Measurements from ENCODE around the gene NDUFA8. TPM values are rescaled to one million over a fixed set of nuclear protein-coding genes. Genes with fewer than 3 reads are reported as not detected.

NDUFA8 gene
- total RNA-seq, 2 experiments from 2014 or later, result 48.3 to 52.5 TPM

DNA sequence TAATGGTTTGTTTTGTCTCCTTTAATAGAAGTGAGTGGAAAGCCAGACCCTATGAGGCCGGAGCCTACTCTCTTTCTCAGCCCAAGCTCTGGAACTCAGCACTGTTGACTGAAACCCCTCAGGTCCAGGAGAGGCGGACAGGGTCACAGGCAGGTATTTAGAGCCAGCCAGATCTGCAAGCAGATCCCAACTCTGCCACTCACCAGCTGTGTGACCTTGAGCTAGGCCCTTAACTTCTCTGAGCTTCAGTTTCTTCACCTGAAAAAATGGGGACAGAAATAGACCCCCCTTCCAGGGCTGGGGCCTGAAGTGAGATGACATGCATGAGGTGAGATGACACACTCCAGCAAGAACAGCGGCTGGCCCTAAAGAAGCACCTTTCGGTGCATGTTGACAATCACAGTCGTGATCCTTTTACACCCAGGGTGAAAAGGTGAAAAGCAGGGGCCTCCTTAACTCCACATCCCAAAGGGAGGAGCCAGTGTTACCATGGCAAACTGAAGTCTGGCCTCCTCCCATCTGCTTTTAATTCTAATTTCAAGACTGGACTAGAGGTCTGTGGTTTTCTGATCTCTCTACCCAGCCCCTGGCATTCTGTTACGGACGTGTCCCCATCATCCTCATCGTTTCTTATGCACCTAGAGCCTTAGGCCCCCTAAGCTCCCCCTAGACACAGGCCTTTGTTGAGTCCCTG, 27.3 kb upstream of the NDUFA8 start:
- H3K36me3 Mint-ChIP-seq (ENCODE audit: low read depth), result no peaks in the 10 kb centered on the region
- no peak overlapping the region for H3K27ac Mint-ChIP-seq
- H3K4me1 Mint-ChIP-seq (ENCODE audit: low read depth), result no peaks in the 10 kb centered on the region
- ChIA-PET CTCF (interaction anchor here (0.7 kb wide), 1 partner anchor 88 kb away, joined by 3 read pairs; no protein-coding TSS in a partner anchor), POLR2A (no interaction called here)
- H3K4me3 Mint-ChIP-seq, result no peak overlapping the region
- no peak for ATAC-seq
- intact Hi-C loops (cut with micrococcal nuclease), result no loop called here
- H3K27me3 Mint-ChIP-seq, result peaks cover 4% of the 10 kb centered on the region
- no peak for DNase-seq
- H3K9me3 Mint-ChIP-seq, result no peaks in the 10 kb centered on the region
- TF ChIP-seq CTCF (IDR thresholded peaks at IDR 0.05), result no peak

- H3K36me3 Mint-ChIP-seq (ENCODE audit: low read depth), result no peaks in the 10 kb centered on the region
- ChIA-PET CTCF (interaction anchor here (0.7 kb wide), 1 partner anchor 87 kb away, joined by 3 read pairs; no protein-coding TSS in a partner anchor), POLR2A (no interaction called here)
- no peak for TF ChIP-seq CTCF (IDR thresholded peaks at IDR 0.05)
- peaks cover 4% of the 10 kb centered on the region for H3K27me3 Mint-ChIP-seq
- H3K4me3 Mint-ChIP-seq, result no peak overlapping the region
- no peaks in the 10 kb centered on the region for H3K9me3 Mint-ChIP-seq
- DNase-seq (no peak), ATAC-seq (no peak)
- no peaks in the 10 kb centered on the region for H3K4me1 Mint-ChIP-seq (ENCODE audit: low read depth)
- intact Hi-C loops (cut with micrococcal nuclease), result no loop called here
- H3K27ac Mint-ChIP-seq, result no peak overlapping the region
Measured at GRCh38 chr9:122186301-122186700, 26.7 kb upstream of the NDUFA8 start.

- H3K9me3 Mint-ChIP-seq, result no peaks in the 10 kb centered on the region
- no peaks in the 10 kb centered on the region for H3K4me1 Mint-ChIP-seq (ENCODE audit: low read depth)
- H3K27me3 Mint-ChIP-seq, result peaks cover 7% of the 10 kb centered on the region
- CTCF ChIA-PET, result no interaction called here
- intact Hi-C loops (cut with micrococcal nuclease), result no loop called here
- H3K27ac Mint-ChIP-seq, result no peak overlapping the region
- ATAC-seq (no peak), DNase-seq (no peak)
- no peak overlapping the region for H3K4me3 Mint-ChIP-seq
- TF ChIP-seq CTCF (IDR thresholded peaks at IDR 0.05), result no peak
- H3K36me3 Mint-ChIP-seq (ENCODE audit: low read depth), result no peaks in the 10 kb centered on the region
- POLR2A ChIA-PET, result no interaction called here
Measured at GRCh38 chr9:122184551-122184950, 25.0 kb upstream of the NDUFA8 start.

GRCh38 chr9:122183501-122183900, 23.9 kb upstream of the NDUFA8 start:
- ChIA-PET POLR2A (interaction anchor here (0.9 kb wide), 1 partner anchor 9 kb away, joined by 3 read pairs; no protein-coding TSS in a partner anchor), CTCF (interaction anchor here (1.0 to 1.3 kb wide), 2 partner anchors 28 to 59 kb away, joined by 3 to 4 read pairs; no protein-coding TSS in a partner anchor)
- Mint-ChIP-seq H3K36me3 (ENCODE audit: low read depth) (no peaks in the 10 kb centered on the region), H3K9me3 (no peaks in the 10 kb centered on the region), H3K4me3 (no peak overlapping the region), H3K4me1 (ENCODE audit: low read depth) (no peaks in the 10 kb centered on the region), H3K27me3 (peaks cover 7% of the 10 kb centered on the region), H3K27ac (no peak overlapping the region)
- TF ChIP-seq CTCF (IDR thresholded peaks at IDR 0.05), result no peak
- intact Hi-C loops (cut with micrococcal nuclease), result no loop called here
- DNase-seq (no peak), ATAC-seq (no peak)

- CTCF ChIA-PET, result interaction anchor here (0.9 kb wide), 1 partner anchor 170 kb away, joined by 4 read pairs; no protein-coding TSS in a partner anchor
- no peak for TF ChIP-seq CTCF (IDR thresholded peaks at IDR 0.05)
Measured at GRCh38 chr9:122180633-122181032, 21.1 kb upstream of the NDUFA8 start.

More at GRCh38 chr9:122180633-122181032, 21.1 kb upstream of the NDUFA8 start:
- H3K4me1 Mint-ChIP-seq (ENCODE audit: low read depth), result no peaks in the 10 kb centered on the region
- POLR2A ChIA-PET, result interaction anchor here (1.4 to 1.5 kb wide), 2 partner anchors 29 to 84 kb away, joined by 3 to 4 read pairs; partner anchors contain the start of genes MRRF and RBM18
- H3K36me3 Mint-ChIP-seq (ENCODE audit: low read depth), result no peaks in the 10 kb centered on the region
- intact Hi-C loops (cut with micrococcal nuclease), result no loop called here
- DNase-seq, result no peak
- H3K4me3 Mint-ChIP-seq, result no peak overlapping the region
- peaks cover 7% of the 10 kb centered on the region for H3K27me3 Mint-ChIP-seq
- ATAC-seq, result no peak
- no peaks in the 10 kb centered on the region for H3K9me3 Mint-ChIP-seq
- no peak overlapping the region for H3K27ac Mint-ChIP-seq
